Measurements from ENCODE around the gene TASP1.
"Not testable (repeated sequence)": the region's sequence is repeated elsewhere in the genome, so short reads cannot be mapped to it uniquely, and the experiment has no call there.

TASP1 gene

GRCh38 chr20:13486694-13487093, 152.0 kb downstream of the TASP1 start:
- H3K27me3 ChIP-seq (replicated peaks; ENCODE audit: control insufficient read depth, insufficient read depth, low read length), result no peaks in the 10 kb centered on the region
- H3K4me3 ChIP-seq (replicated peaks; ENCODE audit: low read depth, low read length), result no peak overlapping the region
- no peak for DNase-seq (ENCODE audit: extremely low read depth, insufficient read length)
- H3K36me3 ChIP-seq (ENCODE audit: control insufficient read depth, insufficient read depth, low read length), result no peaks in the 10 kb centered on the region
- no peak for TF ChIP-seq CTCF (IDR thresholded peaks at IDR 0.05; ENCODE audit: insufficient read depth, low read length, poor library complexity, severe bottlenecking)

GRCh38 chr20:13485576-13485975, 153.2 kb downstream of the TASP1 start:
- no peaks in the 10 kb centered on the region for H3K27me3 ChIP-seq (replicated peaks; ENCODE audit: control insufficient read depth, insufficient read depth, low read length)

GRCh38 chr20:13485019-13485418, 153.7 kb downstream of the TASP1 start:
- H3K27me3 ChIP-seq (replicated peaks; ENCODE audit: control insufficient read depth, insufficient read depth, low read length); DNase-seq (ENCODE audit: extremely low read depth, insufficient read length); H3K4me3 ChIP-seq (replicated peaks; ENCODE audit: low read depth, low read length); H3K36me3 ChIP-seq (ENCODE audit: control insufficient read depth, insufficient read depth, low read length): not testable (repeated sequence)

More at GRCh38 chr20:13485576-13485975, 153.2 kb downstream of the TASP1 start:
- no peaks in the 10 kb centered on the region for H3K36me3 ChIP-seq (ENCODE audit: control insufficient read depth, insufficient read depth, low read length)
- DNase-seq (ENCODE audit: extremely low read depth, insufficient read length), result no peak
- H3K4me3 ChIP-seq (replicated peaks; ENCODE audit: low read depth, low read length), result no peak overlapping the region
- no peak for TF ChIP-seq CTCF (IDR thresholded peaks at IDR 0.05; ENCODE audit: insufficient read depth, low read length, poor library complexity, severe bottlenecking)

- not testable (repeated sequence) for DNase-seq (ENCODE audit: extremely low read depth, insufficient read length); H3K36me3 ChIP-seq (ENCODE audit: control insufficient read depth, insufficient read depth, low read length); H3K4me3 ChIP-seq (replicated peaks; ENCODE audit: low read depth, low read length); H3K27me3 ChIP-seq (replicated peaks; ENCODE audit: control insufficient read depth, insufficient read depth, low read length)
Observed at GRCh38 chr20:13483472-13483871, 155.3 kb downstream of the TASP1 start.

- no peak for DNase-seq (ENCODE audit: extremely low read depth, insufficient read length)
- TF ChIP-seq CTCF (IDR thresholded peaks at IDR 0.05; ENCODE audit: insufficient read depth, low read length, poor library complexity, severe bottlenecking), result no peak
Observed at GRCh38 chr20:13478366-13478765, 160.4 kb downstream of the TASP1 start.

GRCh38 chr20:13474467-13474866, 164.3 kb downstream of the TASP1 start:
- H3K36me3 ChIP-seq (ENCODE audit: control insufficient read depth, insufficient read depth, low read length), result no peaks in the 10 kb centered on the region
- TF ChIP-seq CTCF (IDR thresholded peaks at IDR 0.05; ENCODE audit: insufficient read depth, low read length, poor library complexity, severe bottlenecking), result no peak
- DNase-seq (ENCODE audit: extremely low read depth, insufficient read length), result no peak
- H3K4me3 ChIP-seq (replicated peaks; ENCODE audit: low read depth, low read length), result no peak overlapping the region
- no peaks in the 10 kb centered on the region for H3K27me3 ChIP-seq (replicated peaks; ENCODE audit: control insufficient read depth, insufficient read depth, low read length)

More at GRCh38 chr20:13478366-13478765, 160.4 kb downstream of the TASP1 start:
- Histone ChIP-seq H3K36me3 (ENCODE audit: control insufficient read depth, insufficient read depth, low read length) (no peaks in the 10 kb centered on the region), H3K27me3 (replicated peaks; ENCODE audit: control insufficient read depth, insufficient read depth, low read length) (no peaks in the 10 kb centered on the region), H3K4me3 (replicated peaks; ENCODE audit: low read depth, low read length) (no peak overlapping the region)

- H3K4me3 ChIP-seq (replicated peaks; ENCODE audit: low read depth, low read length), result no peak overlapping the region
- no peak for DNase-seq (ENCODE audit: extremely low read depth, insufficient read length)
- no peak for TF ChIP-seq CTCF (IDR thresholded peaks at IDR 0.05; ENCODE audit: insufficient read depth, low read length, poor library complexity, severe bottlenecking)
- no peaks in the 10 kb centered on the region for H3K27me3 ChIP-seq (replicated peaks; ENCODE audit: control insufficient read depth, insufficient read depth, low read length)
- H3K36me3 ChIP-seq (ENCODE audit: control insufficient read depth, insufficient read depth, low read length), result no peaks in the 10 kb centered on the region
Observed at GRCh38 chr20:13469262-13469661, 169.5 kb downstream of the TASP1 start.

Data from GM06990 (cell line).